Measurements from ENCODE around the gene SYT12. TPM values are rescaled to one million over a fixed set of nuclear protein-coding genes. Genes with fewer than 3 reads are reported as not detected.

SYT12 gene
- total and polyA plus RNA-seq, 2 of the 4 experiments (the other 2 are of a cell fraction), result 0.54 to 0.74 TPM

- ChIA-PET POLR2A (ENCODE audit: unreplicated experiment) (interaction anchor here (0.6 kb wide), 1 partner anchor 96 kb away, joined by 6 read pairs; the partner anchor contains the start of gene PC), CTCF (interaction anchor here (0.6 kb wide), 2 partner anchors 200 to 844 kb away, joined by 3 read pairs; no protein-coding TSS in a partner anchor)
- ATAC-seq (ENCODE audit: low read depth) (peak; percentile 64), DNase-seq (peak; percentile 70)
- 0 out of 4 replicates have a peak, but pooled peaks cover 0 to 12% of the 10 kb centered on the region in 2 experiments for H3K79me1 ChIP-seq (ENCODE audit: low read depth in 1 of 2, low read length in 2 of 2)
- H2AK5ac ChIP-seq (ENCODE audit: low read depth, low read length), result peak overlapping the region; percentile 75
- H3K4me1 ChIP-seq (ENCODE audit: control insufficient read depth, insufficient read depth, low read length), result peaks cover 22% of the 10 kb centered on the region
- peak overlapping the region; percentile 71; the same call in 2 of the 3 replicates for H2BK15ac ChIP-seq (ENCODE audit: low read depth, low read length)
- peak overlapping the region; percentile 63 for H4K5ac ChIP-seq (ENCODE audit: low read depth, low read length)
- no peak overlapping the region; the same call in 1 of the 2 replicates for H3K23ac ChIP-seq (ENCODE audit: low read depth, low read length)
- BruUV-seq (replicated peaks), result no TSS peak
- peaks cover 10% of the 10 kb centered on the region for H3K9me1 ChIP-seq (ENCODE audit: insufficient read depth, low read length)
- peak overlapping the region; percentile 55 for H3K27ac ChIP-seq (ENCODE audit: insufficient read depth, low read length)
- H2BK5ac ChIP-seq (ENCODE audit: low read depth, low read length, poor library complexity, severe bottlenecking), result peak overlapping the region; percentile 89
- peak overlapping the region; percentile 46; the same call in 1 of the 2 replicates for H3K18ac ChIP-seq (ENCODE audit: low read depth, low read length)
- H3K4me3 ChIP-seq (ENCODE audit: insufficient read depth, low read depth, low read length), result no peak overlapping the region
- H4K8ac ChIP-seq (ENCODE audit: low read depth in 2 of 2, low read length in 2 of 2), result peak overlapping the region; percentile 27 to 80; a peak in 3 of 4 replicates
- H2BK120ac ChIP-seq (ENCODE audit: low read depth, low read length), result peak overlapping the region; percentile 91
- whole genome bisulfite sequencing, 2 experiments (ENCODE audit: extremely low coverage in 2 of 2, insufficient read length in 1 of 2), result 39% methylated on average over 2 of the region's 7 CpGs; no CpG with 5 or more reads in 1 of the 2 experiments
- peak overlapping the region; percentile 92 for H2AK9ac ChIP-seq (replicated peaks; ENCODE audit: low read depth, low read length, poor library complexity)
- H4K20me1 ChIP-seq (ENCODE audit: insufficient read depth, low read length), result no peaks in the 10 kb centered on the region
- H3K36me3 ChIP-seq (ENCODE audit: control insufficient read depth, insufficient read depth, low read length), result no peaks in the 10 kb centered on the region
- peak overlapping the region; percentile 68; the same call in 1 of the 2 replicates for H3K14ac ChIP-seq (replicated peaks; ENCODE audit: low read depth, low read length)
- intact Hi-C loops (cut with micrococcal nuclease) (no loop called here), dilution Hi-C loops (cut with HindIII; ENCODE audit: low sequenced_read_pairs, unreplicated experiment) (no loop called here), in situ Hi-C loops (cut with MboI; ENCODE audit: low sequenced_read_pairs) (no loop called here)
- H3K4me2 ChIP-seq (ENCODE audit: low read depth, low read length), result 0 out of 2 replicates have a peak overlapping the region, but pooled peaks have one; percentile 8
- peak overlapping the region; percentile 83 for H4K91ac ChIP-seq (ENCODE audit: insufficient read depth, low read depth, low read length)
- peak overlapping the region; percentile 83 for H2BK20ac ChIP-seq (ENCODE audit: low read depth, low read length)
- 0 out of 2 replicates have a peak overlapping the region, but pooled peaks have one; percentile 2 for H3K56ac ChIP-seq (ENCODE audit: extremely low read depth, insufficient read depth, low read length)
- no peaks in the 10 kb centered on the region for H3K27me3 ChIP-seq (ENCODE audit: control insufficient read depth, insufficient read depth, low read length)
- TF ChIP-seq SMC3 (IDR thresholded peaks at IDR 0.05; ENCODE audit: low read depth, low read length) (peak; percentile 73), FOS (IDR thresholded peaks at IDR 0.05; ENCODE audit: low read depth, low read length) (no peak), RAD21 (IDR thresholded peaks at IDR 0.05; ENCODE audit: low read length) (peak; percentile 76), USF2 (IDR thresholded peaks at IDR 0.05; ENCODE audit: low read depth, low read length) (peak; percentile 52), MAZ (IDR thresholded peaks at IDR 0.05; ENCODE audit: borderline replicate concordance, low read depth, low read length) (peak; percentile 64; the same call in 1 of the 2 replicates), CTCF (conservative IDR thresholded peaks at IDR 0.05; ENCODE audit: low read depth, low read length) (peak; percentile 81), CEBPB (IDR thresholded peaks at IDR 0.05; ENCODE audit: low read depth, low read length) (no peak), POLR2A (IDR thresholded peaks at IDR 0.05; ENCODE audit: low read depth, low read length) (peak; percentile 45; the same call in 1 of the 2 replicates)
- 0 out of 2 replicates have a peak overlapping the region, but pooled peaks have one; percentile 12 for H3K9ac ChIP-seq (ENCODE audit: low read depth, low read length)
- peak overlapping the region; percentile 88 for H2AFZ ChIP-seq (replicated peaks; ENCODE audit: low read length, poor library complexity)
- no peaks in the 10 kb centered on the region for H3K9me3 ChIP-seq (ENCODE audit: control insufficient read depth, insufficient read depth, low read length)
- H3K4ac ChIP-seq (ENCODE audit: low read depth, low read length), result peak overlapping the region; percentile 94
These were observed 31.0 kb downstream of the SYT12 start for GRCh38 chr11:67053896-67054329.
